ENCODE measurements around the gene FAM53C.

GRCh38 chr5:138360941-138361452 is 22.9 kb downstream of the FAM53C start:
- TF ChIP-seq EZH2 (IDR thresholded peaks at IDR 0.05; ENCODE audit: borderline replicate concordance, low read depth, low read length, poor library complexity, severe bottlenecking), result no peak
- TF ChIP-seq CTCF (conservative IDR thresholded peaks at IDR 0.05; ENCODE audit: low read depth, low read length), result no peak

Measured in A673 (cell line).